GM19463 (cell line): Measurements from ENCODE around the gene CD79B.

Source experiments
- ATAC-seq: cut with Tn5 transposase; IDR thresholded peaks from one replicate; pipeline ENCODE4 v1.9.1; 2021; ENCODE audit warnings: mild to moderate bottlenecking, moderate library complexity; ENCODE audit not compliant: unreplicated experiment

The CD79B gene

GRCh38 chr17:63954402-63955063, 22.4 kb upstream of the CD79B start:
- no peak for ATAC-seq

- no peak for ATAC-seq
These were observed 19.1 kb upstream of the CD79B start for GRCh38 chr17:63950940-63951907.

- no peak for ATAC-seq
These were observed 17.6 kb upstream of the CD79B start for GRCh38 chr17:63949576-63950250.

- no peak for ATAC-seq
These were observed 16.4 kb upstream of the CD79B start for GRCh38 chr17:63948521-63948920.

GRCh38 chr17:63947711-63948330, 15.7 kb upstream of the CD79B start:
- ATAC-seq, result no peak

GRCh38 chr17:63946440-63947363, 14.6 kb upstream of the CD79B start:
- ATAC-seq, result peak; percentile 49

GRCh38 chr17:63945784-63946439, 13.8 kb upstream of the CD79B start:
- no peak for ATAC-seq

GRCh38 chr17:63944736-63945499, 12.8 kb upstream of the CD79B start:
- no peak for ATAC-seq

GRCh38 chr17:63943745-63944144, 11.6 kb upstream of the CD79B start:
- no peak for ATAC-seq

- ATAC-seq, result no peak
These were observed 10.3 kb upstream of the CD79B start for GRCh38 chr17:63942309-63942985.

- ATAC-seq, result no peak
These were observed 9.6 kb upstream of the CD79B start for GRCh38 chr17:63941751-63942150.

- ATAC-seq, result no peak
These were observed 9.0 kb upstream of the CD79B start for GRCh38 chr17:63941162-63941561.

- no peak for ATAC-seq
These were observed 8.5 kb upstream of the CD79B start for GRCh38 chr17:63940584-63940983.

- ATAC-seq, result no peak
These were observed 7.8 kb upstream of the CD79B start for GRCh38 chr17:63939884-63940283.

- ATAC-seq, result no peak
These were observed 7.3 kb upstream of the CD79B start for GRCh38 chr17:63939401-63939800.

GRCh38 chr17:63937920-63938319, 5.8 kb upstream of the CD79B start:
- no peak for ATAC-seq

- ATAC-seq, result no peak
These were observed 5.2 kb upstream of the CD79B start for GRCh38 chr17:63937319-63937718.
